ENCODE measurements around the gene ERRFI1. TPM values are rescaled to one million over a fixed set of nuclear protein-coding genes. Genes with fewer than 3 reads are reported as not detected.

Gene ERRFI1
- total RNA-seq, 1 experiment from 2014 or later, result 44.6 TPM

DNA sequence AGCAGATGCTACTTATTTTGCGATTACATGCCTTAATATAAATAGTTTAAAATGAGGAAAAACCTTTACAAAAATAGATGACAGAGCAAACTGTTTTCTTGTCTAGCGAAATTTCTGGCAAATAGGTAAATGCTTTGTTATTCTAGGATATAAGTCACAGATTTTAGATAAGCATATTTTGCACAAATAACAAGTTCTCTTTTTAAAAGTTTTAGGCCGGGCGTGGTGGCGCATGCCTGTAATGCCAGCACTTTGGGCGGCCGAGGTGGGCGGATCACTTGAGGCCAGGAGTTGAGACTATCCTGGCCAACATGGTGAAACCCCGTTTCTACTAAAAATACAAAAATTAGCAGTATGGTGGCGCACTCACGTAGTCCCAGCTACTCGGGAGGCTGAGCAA, 20.3 kb upstream of the ERRFI1 start:
- TF ChIP-seq ZNF512 (CRISPR knock-in tag; IDR thresholded peaks at IDR 0.05; ENCODE audit: borderline replicate concordance), result no peak
- TF ChIP-seq JUN (CRISPR knock-in tag; IDR thresholded peaks at IDR 0.05), result no peak
- TF ChIP-seq NR2C2 (CRISPR knock-in tag; IDR thresholded peaks at IDR 0.05), result no peak
- no peak for TF ChIP-seq FOXP4 (CRISPR knock-in tag; IDR thresholded peaks at IDR 0.05)
- no peak for TF ChIP-seq MYBL2 (CRISPR knock-in tag; IDR thresholded peaks at IDR 0.05)
- no peak for TF ChIP-seq PRRX2 (CRISPR knock-in tag; IDR thresholded peaks at IDR 0.05)
- TF ChIP-seq, protein P1, sequence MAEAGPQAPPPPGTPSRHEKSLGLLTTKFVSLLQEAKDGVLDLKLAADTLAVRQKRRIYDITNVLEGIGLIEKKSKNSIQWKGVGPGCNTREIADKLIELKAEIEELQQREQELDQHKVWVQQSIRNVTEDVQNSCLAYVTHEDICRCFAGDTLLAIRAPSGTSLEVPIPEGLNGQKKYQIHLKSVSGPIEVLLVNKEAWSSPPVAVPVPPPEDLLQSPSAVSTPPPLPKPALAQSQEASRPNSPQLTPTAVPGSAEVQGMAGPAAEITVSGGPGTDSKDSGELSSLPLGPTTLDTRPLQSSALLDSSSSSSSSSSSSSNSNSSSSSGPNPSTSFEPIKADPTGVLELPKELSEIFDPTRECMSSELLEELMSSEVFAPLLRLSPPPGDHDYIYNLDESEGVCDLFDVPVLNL (CRISPR knock-in tag; IDR thresholded peaks at IDR 0.05; ENCODE audit: borderline replicate concordance, low read depth), result no peak
- no peak for TF ChIP-seq MXD4 (CRISPR knock-in tag; IDR thresholded peaks at IDR 0.05; ENCODE audit: borderline replicate concordance)
- TF ChIP-seq ZNF396 (CRISPR knock-in tag; IDR thresholded peaks at IDR 0.05; ENCODE audit: borderline replicate concordance), result no peak
- no peak for TF ChIP-seq ZNF317 (CRISPR knock-in tag; IDR thresholded peaks at IDR 0.05; ENCODE audit: borderline replicate concordance, low read depth)
- TF ChIP-seq, protein P2, sequence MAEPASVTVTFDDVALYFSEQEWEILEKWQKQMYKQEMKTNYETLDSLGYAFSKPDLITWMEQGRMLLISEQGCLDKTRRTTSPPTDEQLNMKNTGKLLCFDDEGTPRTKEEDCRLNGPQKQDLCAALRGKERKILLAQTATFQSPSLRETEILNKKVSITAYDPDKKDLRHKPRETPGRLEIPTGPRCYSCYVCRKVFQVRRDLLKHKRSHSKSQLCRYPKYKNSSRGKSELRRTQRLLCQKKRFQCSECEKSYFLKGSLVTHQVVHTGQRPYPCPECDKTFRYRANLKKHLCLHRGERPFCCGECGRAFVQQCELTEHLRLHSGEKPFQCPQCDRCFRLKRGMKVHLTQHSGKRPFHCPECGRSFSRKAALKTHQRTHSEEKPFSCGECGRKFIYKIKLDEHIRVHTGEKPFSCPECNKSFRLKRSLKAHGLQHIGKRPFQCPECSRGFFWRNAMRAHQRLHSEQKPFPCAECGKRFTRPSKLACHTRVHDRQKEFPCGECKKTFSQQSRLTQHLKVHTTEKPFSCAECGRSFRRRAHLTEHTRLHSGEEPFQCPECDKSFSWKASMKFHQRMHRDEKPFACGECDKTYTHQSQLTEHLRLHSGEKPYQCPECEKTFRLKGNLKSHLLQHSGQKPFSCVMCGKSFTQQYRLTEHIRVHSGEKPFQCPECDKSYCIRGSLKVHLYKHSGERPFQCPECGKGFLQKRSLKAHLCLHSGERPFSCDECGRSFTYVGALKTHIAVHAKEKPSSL (CRISPR knock-in tag; conservative IDR thresholded peaks at IDR 0.05), result no peak
- no peak for TF ChIP-seq TEAD1 (CRISPR knock-in tag; IDR thresholded peaks at IDR 0.05)
- TF ChIP-seq ZNF671 (CRISPR knock-in tag; IDR thresholded peaks at IDR 0.05), result no peak
- ATAC-seq (no peak), DNase-seq (ENCODE audit: low spot score) (no peak)
- H3K9me3 Mint-ChIP-seq, result peaks cover 18% of the 10 kb centered on the region
- ChIA-PET CTCF (interaction anchor here (0.5 kb wide), 1 partner anchor 229 kb away, joined by 3 read pairs; no protein-coding TSS in a partner anchor), POLR2A (no interaction called here)
- no peaks in the 10 kb centered on the region for H3K4me1 Mint-ChIP-seq
- H3K27me3 Mint-ChIP-seq (ENCODE audit: low read depth), result peaks cover 3% of the 10 kb centered on the region; the same call in 1 of the 2 replicates
- H3K27ac Mint-ChIP-seq, result no peak overlapping the region; the same call in 1 of the 2 replicates
- peaks cover 9% of the 10 kb centered on the region for H3K36me3 Mint-ChIP-seq
- no peak overlapping the region for H3K4me3 Mint-ChIP-seq

- CTCF ChIA-PET, result no interaction called here
- no peak overlapping the region for H3K27ac Mint-ChIP-seq
- TF ChIP-seq NR3C1 (CRISPR knock-in tag; conservative IDR thresholded peaks at IDR 0.05; ENCODE audit: low read depth), result no peak
- no peak for TF ChIP-seq GTF2I (CRISPR knock-in tag; conservative IDR thresholded peaks at IDR 0.05)
- no peak for TF ChIP-seq PREB (CRISPR knock-in tag; IDR thresholded peaks at IDR 0.05; ENCODE audit: borderline replicate concordance)
- no peak for TF ChIP-seq FOXJ3 (CRISPR knock-in tag; IDR thresholded peaks at IDR 0.05; ENCODE audit: borderline replicate concordance)
- no peaks in the 10 kb centered on the region for H3K4me1 Mint-ChIP-seq
- POLR2A ChIA-PET, result no interaction called here
- H3K4me3 Mint-ChIP-seq, result no peak overlapping the region
- H3K9me3 Mint-ChIP-seq, result peaks cover 23% of the 10 kb centered on the region
- peaks cover 9% of the 10 kb centered on the region for H3K36me3 Mint-ChIP-seq
- ATAC-seq (no peak), DNase-seq (ENCODE audit: low spot score) (no peak)
- H3K27me3 Mint-ChIP-seq (ENCODE audit: low read depth), result peaks cover 3% of the 10 kb centered on the region; the same call in 1 of the 2 replicates
These were observed 17.5 kb upstream of the ERRFI1 start for GRCh38 chr1:8043621-8044020.

Data from WTC11 (cell line).